GM19238 (cell line): ENCODE data around the gene LMTK2.

Experiments used
- DNase-seq: peaks from one replicate; pipeline ENCODE4 v3.0.0; 2011; ENCODE audit warnings: low spot score; ENCODE audit not compliant: insufficient read length

Gene LMTK2

GRCh38 chr7:98234429-98235147 lies 127.9 kb downstream of the LMTK2 start:
- no peak for DNase-seq

DNA sequence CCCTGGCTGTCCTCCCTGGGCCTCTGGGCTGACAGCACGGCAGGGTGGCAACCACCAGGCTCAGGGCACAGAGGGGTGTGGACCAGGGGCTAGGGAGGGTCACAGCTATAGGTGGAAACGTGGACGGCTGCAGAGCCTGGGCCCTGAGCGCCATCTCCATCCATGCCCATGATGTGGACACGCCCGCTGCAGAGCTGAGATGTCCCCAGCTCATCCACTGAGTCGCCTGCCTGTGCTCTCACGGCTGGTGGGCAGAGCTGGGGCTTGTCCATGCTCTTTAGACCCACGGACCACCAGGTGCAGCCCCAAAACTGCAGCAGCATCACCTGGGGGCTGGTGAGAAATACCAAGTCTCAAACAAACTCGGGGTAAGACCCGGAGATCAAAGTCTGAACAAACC lies 129.2 kb downstream of the LMTK2 start:
- DNase-seq, result no peak

DNA sequence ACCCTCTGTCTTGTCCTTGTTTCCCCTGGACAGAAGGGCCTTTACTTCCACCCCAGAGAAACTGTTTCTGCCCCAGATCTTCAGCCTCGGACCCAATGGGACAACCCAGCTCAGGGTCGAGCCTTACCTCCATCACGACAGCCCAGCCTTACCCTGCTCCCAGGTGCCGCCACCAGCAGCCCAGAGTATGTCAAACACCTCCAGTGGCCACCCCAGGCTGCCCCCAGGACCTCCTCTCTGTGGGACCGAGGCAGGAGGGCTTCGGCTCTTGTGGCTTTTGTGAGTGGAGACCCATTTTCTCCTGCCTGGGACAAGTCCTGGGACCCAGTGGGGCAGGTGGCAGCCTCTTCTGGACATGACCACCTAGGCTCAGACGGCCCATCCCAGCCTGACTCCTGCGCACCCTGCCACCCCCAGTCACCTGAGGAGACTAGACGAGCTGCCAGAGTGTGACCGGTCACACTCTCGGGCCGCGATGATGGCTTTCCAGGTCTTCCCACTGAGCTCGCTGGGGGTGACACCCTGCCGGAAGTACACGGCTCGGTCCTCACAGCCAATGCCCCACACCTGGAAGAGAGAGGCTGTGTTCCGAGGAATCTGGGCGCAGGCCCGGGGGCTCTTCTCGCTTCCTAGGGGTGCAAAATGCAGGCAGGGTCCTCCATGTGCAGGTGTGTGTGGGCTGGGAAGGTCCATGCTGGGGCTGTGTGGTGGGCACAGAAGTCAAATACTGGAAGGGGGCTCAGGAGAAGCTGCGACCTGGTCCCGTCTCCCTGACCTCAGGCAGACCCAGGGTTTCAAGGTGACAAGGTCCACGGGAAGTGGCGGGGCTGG lies 129.9 kb downstream of the LMTK2 start:
- DNase-seq, result no peak

GRCh38 chr7:98238076-98238475 lies 131.4 kb downstream of the LMTK2 start:
- DNase-seq, result no peak

DNA sequence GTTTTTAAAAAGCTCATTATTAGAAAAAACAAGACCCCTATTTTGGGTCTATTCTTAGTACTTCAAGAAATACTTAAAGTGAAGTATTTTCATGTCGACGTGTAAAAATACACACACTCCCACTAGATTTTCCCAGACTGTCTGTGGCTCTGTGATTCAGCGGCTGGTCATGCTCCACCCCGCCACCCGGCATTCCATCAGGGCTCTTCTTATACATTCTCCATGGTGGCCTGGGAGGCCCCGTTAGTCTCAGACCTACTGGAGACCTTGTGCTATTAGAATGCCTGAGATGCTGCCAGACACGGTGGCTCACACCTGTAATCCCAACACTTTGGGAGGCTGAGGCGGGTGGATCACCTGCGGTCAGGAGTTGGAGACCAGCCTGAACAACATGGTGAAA lies 132.3 kb downstream of the LMTK2 start:
- DNase-seq, result no peak

GRCh38 chr7:98240961-98241673 lies 134.5 kb downstream of the LMTK2 start:
- peak; percentile 68 for DNase-seq

DNA sequence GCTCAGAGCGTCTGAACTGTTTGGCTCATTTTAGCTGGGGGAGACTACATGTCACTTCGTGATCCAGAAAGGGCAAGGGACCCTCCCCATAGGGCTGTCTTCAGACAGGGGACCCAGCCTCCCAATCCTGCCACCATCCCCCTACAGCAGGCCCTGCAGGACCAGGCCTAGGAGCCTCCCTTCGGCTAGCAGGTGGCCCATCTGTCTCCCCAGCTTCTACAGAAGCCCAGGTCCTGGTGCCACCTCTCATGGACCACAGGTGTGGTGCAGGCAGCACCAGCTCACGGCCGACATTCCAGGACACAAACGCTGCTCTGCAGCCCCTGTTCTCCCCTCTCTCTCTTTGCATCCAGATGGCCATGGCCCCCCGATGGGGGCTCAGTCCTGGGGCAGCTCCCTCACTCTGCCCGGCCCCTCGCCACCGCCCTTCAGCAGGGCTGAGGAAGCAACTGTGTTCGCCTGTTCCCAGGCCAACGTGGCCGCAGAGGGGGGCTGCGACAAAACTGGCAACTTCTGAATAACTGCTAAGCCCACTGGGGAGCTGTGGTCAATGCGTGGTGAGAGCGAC lies 135.1 kb downstream of the LMTK2 start:
- DNase-seq, result no peak

- no peak for DNase-seq
Measured at GRCh38 chr7:98242342-98242741, 135.7 kb downstream of the LMTK2 start.

DNA sequence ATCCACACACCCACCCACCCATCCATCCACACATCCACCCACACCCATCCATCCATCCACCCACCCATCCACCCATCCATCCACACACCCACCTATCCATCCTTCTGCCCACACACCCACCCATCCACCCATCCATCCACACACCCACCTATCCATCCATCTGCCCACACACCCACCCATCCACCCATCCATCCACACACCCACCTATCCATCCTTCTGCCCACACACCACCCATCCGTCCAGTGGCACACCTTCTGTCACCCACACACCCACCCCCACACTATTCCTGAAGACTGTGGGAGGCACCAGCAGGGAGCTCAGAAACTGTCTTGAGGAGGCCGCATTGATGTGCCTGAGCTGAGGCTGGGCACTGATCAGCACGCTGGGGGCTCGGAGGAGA lies 136.3 kb downstream of the LMTK2 start:
- DNase-seq, result no peak

DNA sequence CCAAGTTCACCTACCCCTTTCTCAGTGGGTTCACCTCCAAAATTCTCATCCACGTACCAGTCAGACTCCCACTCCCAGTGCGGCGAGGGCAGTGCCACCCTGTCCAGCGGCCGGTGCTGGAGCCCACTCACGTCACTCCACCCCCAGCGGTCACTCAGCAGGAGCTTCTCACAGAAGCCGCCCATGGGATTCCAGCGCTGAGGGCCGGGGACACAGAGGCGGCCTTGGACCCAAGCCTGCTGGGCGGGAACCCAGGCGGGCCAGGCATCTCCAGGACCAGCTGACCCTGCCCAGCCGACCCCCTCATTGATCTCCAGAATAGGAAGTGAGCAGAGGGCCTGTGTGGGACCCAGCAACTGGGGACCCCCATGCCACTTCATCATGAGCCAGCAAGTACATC lies 138.2 kb downstream of the LMTK2 start:
- no peak for DNase-seq

DNA sequence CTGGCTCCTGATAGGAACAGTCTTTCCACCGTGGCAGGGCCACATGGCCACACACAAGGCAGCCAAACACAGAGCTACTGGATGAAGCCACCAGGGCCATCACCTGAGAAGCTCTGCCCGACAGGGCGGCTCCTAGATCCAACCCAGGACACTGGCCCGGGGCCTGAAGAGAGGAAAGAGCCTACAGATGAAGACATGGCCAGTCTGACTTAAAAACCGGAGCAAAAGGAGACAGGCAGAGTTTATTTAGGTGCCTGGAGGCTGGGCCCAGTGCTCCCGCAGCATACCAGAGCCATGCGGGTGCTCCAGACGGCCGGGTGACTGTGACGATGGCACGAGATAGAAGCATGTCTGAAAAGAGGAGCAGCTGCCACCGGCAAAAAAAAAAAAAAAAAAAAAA lies 141.5 kb downstream of the LMTK2 start:
- DNase-seq, result no peak

- no peak for DNase-seq
Measured at GRCh38 chr7:98249106-98249505, 142.4 kb downstream of the LMTK2 start.

DNA sequence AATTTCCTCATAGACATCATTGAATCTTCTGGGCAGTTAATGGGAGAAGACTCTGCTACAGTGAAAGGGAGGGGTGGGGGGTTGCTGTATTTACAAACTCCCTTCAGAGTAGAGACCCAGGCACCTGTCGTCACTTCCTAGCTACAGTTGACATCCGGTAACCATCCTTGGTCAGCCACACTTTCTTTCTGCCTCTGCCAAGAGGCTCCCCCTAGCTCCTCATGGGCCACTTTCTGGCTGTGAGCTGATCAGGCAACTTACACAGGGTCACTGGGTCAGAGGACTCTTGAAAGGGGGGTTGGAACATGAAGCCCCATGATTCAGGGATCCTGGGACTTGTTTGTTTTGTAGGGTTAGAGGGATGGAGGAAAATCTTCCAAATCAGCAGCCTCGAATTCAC lies 144.1 kb downstream of the LMTK2 start:
- peak; percentile 42 for DNase-seq

- DNase-seq, result no peak
Measured at GRCh38 chr7:98251231-98251600, 144.6 kb downstream of the LMTK2 start.

GRCh38 chr7:98251601-98252424 lies 145.2 kb downstream of the LMTK2 start, which contains the start of gene TECPR1:
TECPR1 (minus strand) TSS chr7:98252232; CDS start chr7:98246146, 6,086 bp downstream.
- peak; percentile 99 for DNase-seq

GRCh38 chr7:98252425-98253054 lies 145.9 kb downstream of the LMTK2 start:
- no peak for DNase-seq

DNA sequence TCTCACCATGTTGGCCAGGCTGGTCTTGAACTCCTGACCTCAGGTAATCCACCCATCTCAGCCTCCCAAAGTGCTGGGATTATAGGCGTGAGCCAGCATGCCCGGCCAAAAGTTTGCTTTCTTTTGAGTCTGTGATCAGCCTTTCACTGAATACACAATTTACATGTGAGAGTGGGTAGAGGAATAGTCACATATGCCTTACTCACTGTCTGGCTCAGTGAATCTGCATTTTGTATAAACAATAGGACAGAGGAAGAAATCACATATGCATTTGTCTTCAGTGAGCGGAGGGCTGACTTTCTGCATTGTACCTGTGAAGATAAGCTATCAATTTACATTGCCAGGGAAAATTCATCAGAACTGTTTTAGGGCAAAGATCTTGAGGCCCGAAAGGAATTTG lies 147.9 kb downstream of the LMTK2 start:
- no peak for DNase-seq

DNA sequence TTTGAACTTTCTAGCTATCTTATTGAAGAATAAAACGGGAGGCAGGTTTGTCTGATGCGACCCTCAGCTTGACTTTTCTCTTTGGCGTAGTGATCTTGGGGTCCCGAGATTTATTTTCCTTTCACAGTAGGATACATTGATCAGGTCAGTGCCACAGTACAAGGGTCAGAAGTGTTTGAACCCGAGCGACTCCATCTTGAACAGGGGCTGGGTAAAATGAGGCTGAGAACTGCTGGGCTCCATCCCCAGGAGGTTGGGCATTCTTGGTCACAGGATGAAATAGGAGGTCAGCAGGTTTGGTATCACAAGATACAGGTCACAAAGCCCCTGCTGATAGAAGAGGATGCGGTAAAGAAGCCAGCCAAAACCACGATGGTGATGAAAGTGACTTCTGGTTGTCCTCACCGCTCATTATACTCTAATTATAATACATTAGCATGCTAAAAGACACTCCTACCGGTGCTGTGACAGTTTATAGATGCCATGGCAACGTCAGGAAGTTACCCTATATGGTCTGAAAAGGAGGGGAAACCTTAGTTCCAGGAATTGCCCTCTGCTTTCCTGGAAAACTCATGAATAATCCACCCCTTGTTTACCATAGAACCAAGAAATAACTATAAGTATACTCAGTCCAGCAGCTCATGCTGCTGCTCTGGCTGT lies 148.4 kb downstream of the LMTK2 start:
- DNase-seq, result no peak

- no peak for DNase-seq
Measured at GRCh38 chr7:98256431-98256830, 149.8 kb downstream of the LMTK2 start.

DNA sequence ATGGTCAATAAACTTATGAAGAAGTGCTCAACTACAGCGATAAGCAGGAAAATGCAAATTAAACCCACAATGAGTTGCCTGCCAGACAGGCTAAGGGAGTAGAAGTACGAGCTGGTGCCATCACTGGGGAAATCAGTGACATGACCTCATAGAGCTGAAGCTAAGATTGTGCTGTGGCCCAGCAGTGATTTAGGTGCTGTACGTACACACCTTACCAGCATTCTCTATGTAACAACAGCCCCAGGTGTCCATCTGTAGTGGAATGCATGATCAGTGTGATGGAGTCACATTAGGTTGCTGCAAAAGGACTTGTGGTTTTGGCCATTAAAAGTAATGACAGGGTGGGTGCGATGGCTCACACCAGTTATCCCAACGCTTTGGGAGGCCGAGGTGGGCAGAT lies 151.0 kb downstream of the LMTK2 start:
- DNase-seq, result no peak
